Iris pigment epithelial cell (primary cell): ENCODE measurements around the gene CELF5.
"Not testable (repeated sequence)": the region's sequence is repeated elsewhere in the genome, so short reads cannot be mapped to it uniquely, and the experiment has no call there.

Experiments used
- DNase-seq: peaks from one replicate; pipeline ENCODE4 v3.0.0-alpha.2; 2011; ENCODE audit warnings: low read depth

Gene CELF5

GRCh38 chr19:3292958-3293529 lies 68.6 kb downstream of the CELF5 start:
- no peak for DNase-seq

GRCh38 chr19:3293560-3293959 lies 69.1 kb downstream of the CELF5 start:
- no peak for DNase-seq

GRCh38 chr19:3294080-3294850 lies 69.8 kb downstream of the CELF5 start:
- DNase-seq, result no peak

GRCh38 chr19:3295581-3295980 lies 71.1 kb downstream of the CELF5 start:
- DNase-seq, result no peak

GRCh38 chr19:3296034-3296433 lies 71.6 kb downstream of the CELF5 start:
- DNase-seq, result no peak

GRCh38 chr19:3296446-3296845 lies 72.0 kb downstream of the CELF5 start:
- DNase-seq, result no peak

GRCh38 chr19:3298853-3299449 lies 74.5 kb downstream of the CELF5 start:
- no peak for DNase-seq

GRCh38 chr19:3300566-3300965 lies 76.1 kb downstream of the CELF5 start:
- not testable (repeated sequence) for DNase-seq

GRCh38 chr19:3302755-3303154 lies 78.3 kb downstream of the CELF5 start:
- no peak for DNase-seq

GRCh38 chr19:3304871-3305423 lies 80.5 kb downstream of the CELF5 start:
- DNase-seq, result peak; percentile 40

GRCh38 chr19:3309724-3310123 lies 85.3 kb downstream of the CELF5 start:
- no peak for DNase-seq

- DNase-seq, result no peak
These were observed 85.8 kb downstream of the CELF5 start for GRCh38 chr19:3310280-3310679.

- DNase-seq, result no peak
These were observed 86.2 kb downstream of the CELF5 start for GRCh38 chr19:3310711-3311110.

- no peak for DNase-seq
These were observed 88.7 kb downstream of the CELF5 start for GRCh38 chr19:3313199-3313575.

GRCh38 chr19:3314962-3315675 lies 90.7 kb downstream of the CELF5 start:
- no peak for DNase-seq

- no peak for DNase-seq
These were observed 91.2 kb downstream of the CELF5 start for GRCh38 chr19:3315676-3315973.

- DNase-seq, result no peak
These were observed 91.7 kb downstream of the CELF5 start for GRCh38 chr19:3316132-3316648.

GRCh38 chr19:3316659-3317207 lies 92.3 kb downstream of the CELF5 start:
- no peak for DNase-seq

- DNase-seq, result peak; percentile 47
These were observed 95.3 kb downstream of the CELF5 start for GRCh38 chr19:3319643-3320353.

GRCh38 chr19:3320354-3320670 lies 95.9 kb downstream of the CELF5 start:
- no peak for DNase-seq

- DNase-seq, result no peak
These were observed 96.4 kb downstream of the CELF5 start for GRCh38 chr19:3320853-3321252.

- DNase-seq, result no peak
These were observed 97.2 kb downstream of the CELF5 start for GRCh38 chr19:3321696-3322095.
